Astrocyte of the cerebellum (primary cell): ENCODE results near the gene TINAGL1.

Experiments
- DNase-seq: peaks from one replicate; pipeline ENCODE4 v3.0.0-alpha.2; 2011; ENCODE audit warnings: low read depth
- H3K4me3 ChIP-seq: 2 replicates; pipeline ENCODE4 v1.5.1; 2011; ENCODE audit warnings: mild to moderate bottlenecking, low read depth, low read length, moderate library complexity
- CTCF ChIP-seq: IDR thresholded peaks from 2 replicates; pipeline ENCODE4 v1.5.1; 2012; ENCODE audit warnings: low read length, low read depth, moderate library complexity, mild to moderate bottlenecking; ENCODE audit errors: missing control alignments
- in situ Hi-C: cut with HindIII; loops from 2 replicates; pipeline ENCODE4 v1.10.0; 2017; ENCODE audit warnings: low sequenced_read_pairs

TINAGL1 gene

DNA sequence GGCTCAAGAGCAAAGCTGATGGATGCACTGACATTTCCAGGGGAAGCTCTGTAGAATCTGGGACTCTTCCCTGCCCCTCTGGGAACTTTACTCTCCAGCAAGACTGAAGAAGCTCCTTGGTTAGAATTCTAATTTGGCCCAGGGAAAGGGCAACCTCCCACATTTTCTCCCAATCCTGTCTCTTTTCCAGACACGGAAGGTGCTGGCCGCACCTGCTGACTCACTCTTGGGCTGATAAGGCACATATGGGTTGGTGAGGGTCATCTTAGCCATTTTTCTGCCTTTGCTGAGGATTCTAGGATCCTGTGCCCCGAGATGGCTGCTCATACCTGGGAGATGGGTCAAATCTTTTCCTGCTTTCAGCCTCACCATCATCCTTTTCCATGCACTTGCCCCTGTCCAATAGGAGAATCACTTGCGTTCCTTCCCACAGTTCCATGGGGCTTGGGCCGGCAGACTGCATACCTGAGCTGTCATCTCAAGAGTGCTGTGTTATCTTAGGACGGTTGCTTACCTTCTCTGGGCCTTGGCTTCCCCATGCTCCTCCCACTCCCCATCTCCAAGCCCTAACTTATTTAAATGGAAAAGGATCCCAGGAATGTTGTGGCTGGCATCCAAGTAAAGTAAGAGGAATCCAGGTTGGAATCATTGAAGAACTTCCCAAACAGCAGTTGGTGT lies 1.3 kb downstream of the TINAGL1 start:
- no peak overlapping the region for H3K4me3 ChIP-seq
- no peak for DNase-seq
- in situ Hi-C loops, result no loop called here
- no peak for TF ChIP-seq CTCF

DNA sequence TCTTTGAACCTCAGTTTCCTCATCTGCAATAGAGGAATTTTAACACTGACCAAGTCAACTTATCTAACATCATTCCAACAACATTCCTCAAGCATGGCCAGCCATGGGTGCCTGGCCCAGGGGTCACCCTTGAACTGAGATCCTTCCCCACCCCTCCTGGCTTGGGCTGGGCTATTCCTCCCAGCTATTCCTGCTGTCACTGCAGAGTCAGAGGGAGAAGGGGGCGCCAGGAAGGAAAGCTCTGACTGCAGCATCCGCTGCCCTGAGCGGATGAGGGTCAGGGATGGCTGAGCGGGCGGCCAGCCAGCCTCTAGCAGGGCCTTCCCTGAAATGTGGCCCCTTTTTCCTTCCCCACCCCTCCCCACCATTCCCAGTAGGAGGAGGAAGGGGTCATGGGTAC lies 3.1 kb downstream of the TINAGL1 start:
- H3K4me3 ChIP-seq, result no peak overlapping the region
- no peak for DNase-seq
- no peak for TF ChIP-seq CTCF
- in situ Hi-C loops, result no loop called here

DNA sequence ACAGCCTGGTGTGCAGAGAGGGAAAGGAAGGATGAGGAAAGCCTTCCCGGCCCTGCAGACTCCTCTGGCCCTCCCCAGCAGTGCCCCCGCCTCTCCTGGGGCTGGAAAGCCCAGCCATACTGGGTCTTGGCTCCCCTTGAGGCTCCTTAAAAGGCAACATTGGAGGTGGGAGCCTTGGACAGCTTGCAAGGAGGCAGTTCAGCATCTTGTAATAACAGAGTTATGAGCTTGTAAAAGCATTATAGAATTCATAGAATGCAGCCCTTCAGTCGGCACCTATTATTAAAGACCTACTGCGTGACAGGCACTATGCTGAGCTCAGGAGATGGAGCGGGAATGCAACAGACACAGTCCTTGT lies 4.2 kb downstream of the TINAGL1 start:
- H3K4me3 ChIP-seq, result no peak overlapping the region
- DNase-seq, result no peak
- in situ Hi-C loops, result no loop called here
- no peak for TF ChIP-seq CTCF

DNA sequence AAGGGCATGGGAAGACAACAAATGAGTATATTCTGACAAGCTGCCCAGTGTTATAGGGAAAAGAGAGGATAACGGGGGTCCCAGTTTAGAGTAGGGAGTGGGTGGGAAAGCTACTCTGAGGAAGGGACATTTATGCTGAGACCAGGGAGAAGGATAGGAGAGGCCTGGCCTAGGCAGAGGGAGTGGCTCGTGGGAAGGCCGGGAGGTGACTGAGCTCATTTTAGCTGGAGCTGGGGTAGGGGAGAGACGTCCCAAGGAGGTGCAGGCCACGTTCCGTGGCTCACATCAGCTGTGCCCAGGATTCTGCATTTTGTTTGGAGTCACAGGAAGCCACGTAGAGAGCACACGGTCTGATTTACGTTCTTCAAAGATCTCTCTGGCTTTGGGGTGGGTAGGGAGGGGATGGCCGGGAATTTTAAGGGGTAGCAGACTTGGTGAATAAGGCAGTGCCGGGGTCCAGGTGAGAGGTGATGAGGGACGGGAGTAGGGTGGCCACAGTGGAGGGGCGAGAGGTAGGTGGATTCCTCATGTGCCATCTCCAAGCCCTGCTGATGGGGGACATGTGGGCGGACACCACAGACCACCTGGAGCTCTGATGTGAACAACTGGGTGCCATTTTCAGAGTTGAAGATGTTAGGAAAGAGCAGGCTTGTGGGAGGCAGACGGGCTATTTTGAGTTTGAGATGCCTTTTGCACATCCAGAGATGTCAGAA lies 4.7 kb downstream of the TINAGL1 start:
- in situ Hi-C loops, result no loop called here
- TF ChIP-seq CTCF, result no peak
- no peak overlapping the region for H3K4me3 ChIP-seq
- no peak for DNase-seq

DNA sequence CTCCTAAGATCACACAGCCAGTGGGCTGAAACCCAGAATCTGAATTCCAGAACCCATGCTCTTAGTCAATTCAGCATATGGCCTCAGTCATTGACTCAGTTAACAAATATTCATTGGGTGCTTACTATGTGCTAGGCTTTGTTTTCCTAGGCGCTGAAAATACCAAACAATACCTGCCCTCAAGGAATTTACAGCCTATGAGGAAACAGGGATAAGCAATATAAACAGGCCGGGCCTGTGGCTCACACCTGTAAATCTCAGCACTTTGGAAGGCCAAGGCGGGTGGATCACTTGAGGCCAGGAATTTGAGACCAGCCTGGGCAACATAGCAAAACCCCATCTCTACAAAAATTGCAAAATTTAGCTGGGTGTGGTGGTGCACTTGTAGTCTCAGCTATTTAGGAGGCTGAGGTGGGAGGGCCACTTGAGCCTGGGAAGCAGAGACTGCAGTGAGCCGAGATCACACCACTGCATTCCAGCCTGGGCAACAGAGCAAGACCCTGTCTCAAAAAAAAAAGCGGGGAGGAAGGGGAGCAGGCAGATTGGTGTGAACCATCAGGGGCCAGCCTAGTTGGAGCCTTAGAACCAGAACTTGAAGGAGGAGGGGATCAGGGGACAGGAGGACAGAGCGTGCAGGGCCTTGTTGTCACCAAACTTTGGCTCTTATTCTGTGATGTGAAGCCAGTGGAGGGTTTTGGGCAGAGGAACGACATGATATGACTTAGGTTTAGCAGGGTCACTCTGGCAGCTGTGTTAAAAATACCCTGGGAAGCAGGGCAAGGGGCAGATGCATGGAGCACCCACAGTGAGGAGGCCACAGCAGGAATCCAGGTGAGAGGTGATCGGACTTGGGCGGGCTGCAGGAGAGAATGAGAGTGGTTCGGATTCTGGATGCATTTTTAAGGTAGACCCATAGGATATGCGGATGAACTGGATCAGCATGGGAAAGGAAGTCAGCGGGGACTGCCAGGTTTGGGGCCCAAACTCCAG lies 5.8 kb downstream of the TINAGL1 start:
- in situ Hi-C loops, result no loop called here
- no peak for DNase-seq
- no peak overlapping the region for H3K4me3 ChIP-seq
- no peak for TF ChIP-seq CTCF
